Uterus (tissue), 4 donors: ENCODE measurements around the gene SMCO3. TPM values are rescaled to one million over a fixed set of nuclear protein-coding genes. Genes with fewer than 3 reads are reported as not detected.

Source experiments
- DNase-seq, 2 donors: peaks; one replicate each; pipeline ENCODE4 v3.0.0-alpha.2; 2019 to 2020
- H3K27ac ChIP-seq, 2 donors: fragments of 200-600 bp; sonication (generic); 1 replicate in 1 of 2; 2 replicates in 1 of 2; pipeline ENCODE4 v1.5.1; 2016 to 2018
- H3K27me3 ChIP-seq, 2 donors: fragments of 200-600 bp; sonication (generic); one replicate each; pipeline ENCODE4 v1.5.1; 2018 to 2019; ENCODE audit warnings: control low read depth in 1 of 2
- H3K36me3 ChIP-seq, 2 donors: fragments of 200-600 bp; sonication (generic); one replicate each; pipeline ENCODE4 v1.5.1; 2019; ENCODE audit warnings: control low read depth in 1 of 2
- H3K4me1 ChIP-seq, 2 donors: fragments of 200-600 bp; sonication (generic); one replicate each; pipeline ENCODE4 v1.5.1; 2018 to 2019; ENCODE audit warnings: control low read depth in 1 of 2
- H3K4me3 ChIP-seq, 2 donors: fragments of 200-600 bp; sonication (generic); 1 replicate in 1 of 2; 2 replicates in 1 of 2; pipeline ENCODE4 v1.5.1; 2018 to 2019; ENCODE audit warnings: mild to moderate bottlenecking in 1 of 2
- H3K9me3 ChIP-seq, 2 donors: fragments of 200-600 bp; sonication (generic); one replicate each; pipeline ENCODE4 v1.5.1; 2019; ENCODE audit warnings: control low read depth in 1 of 2
- POLR2A ChIP-seq, 2 donors: fragments of 450-650 bp; IDR thresholded peaks; one replicate each; pipeline ENCODE4 v1.6.1; 2016; ENCODE audit warnings: antibody characterized with exemption in 2 of 2, mild to moderate bottlenecking in 1 of 2, moderate library complexity in 1 of 2
- intact Hi-C: fragments of 100-400 bp; cut with DNase I; formaldehyde crosslinking; loops from one replicate; pipeline ENCODE4 v1.15.1; 2023; ENCODE audit warnings: low total_unique reads
- total RNA-seq, 4 donors: library from RNA; depleted of rRNA in 3 of 4; stranded (reverse); fragments of >200 nt in 3 of 4; gene quantifications; one replicate each; pipeline versions ENCODE4 v1.1.0 to v1.2.4, GENCODE V29; 2014 to 2023
- TF ChIP-seq, protein P1 (sequence below), 4 experiments: fragments of 200-600 bp in 2 of 4; fragments of 450-650 bp in 2 of 4; sonication (generic) in 2 of 4; IDR thresholded peaks; one replicate each; pipeline ENCODE4 v1.5.1; 2016 to 2019; ENCODE audit warnings: antibody characterized with exemption in 4 of 4, mild to moderate bottlenecking in 2 of 4, moderate library complexity in 1 of 4
- donor health status: DM: yes; HTN: yes; CAD: no.

Gene SMCO3
- total RNA-seq: 1 to 10 TPM in 1 of 4 donors, not detected in 3; 2.9 TPM

DNA sequence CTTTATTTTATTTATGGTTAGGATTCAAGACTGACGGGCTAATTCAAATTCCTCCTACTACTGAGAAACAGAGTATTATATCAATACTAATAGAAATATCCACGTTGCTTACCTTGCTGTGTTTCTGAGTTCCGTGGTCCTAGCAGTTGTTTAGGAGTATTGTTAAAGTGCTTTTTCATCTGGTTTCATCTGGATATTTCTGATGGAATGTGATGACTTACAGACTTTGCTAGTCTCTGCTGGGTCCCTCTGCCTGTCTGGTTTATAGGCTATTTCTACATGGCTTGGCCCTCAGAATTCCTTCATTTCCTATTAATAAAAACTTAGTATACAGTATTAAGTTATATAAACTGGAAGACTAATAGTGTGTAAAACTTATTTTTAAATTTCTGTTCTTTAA is at the start of gene SMCO3:
Gene SMCO3, minus strand, starts transcription at position 169 of the 400 bp plus-strand sequence. CDS start 7,502 bp downstream, outside the sequence.
- TF ChIP-seq, protein P1, sequence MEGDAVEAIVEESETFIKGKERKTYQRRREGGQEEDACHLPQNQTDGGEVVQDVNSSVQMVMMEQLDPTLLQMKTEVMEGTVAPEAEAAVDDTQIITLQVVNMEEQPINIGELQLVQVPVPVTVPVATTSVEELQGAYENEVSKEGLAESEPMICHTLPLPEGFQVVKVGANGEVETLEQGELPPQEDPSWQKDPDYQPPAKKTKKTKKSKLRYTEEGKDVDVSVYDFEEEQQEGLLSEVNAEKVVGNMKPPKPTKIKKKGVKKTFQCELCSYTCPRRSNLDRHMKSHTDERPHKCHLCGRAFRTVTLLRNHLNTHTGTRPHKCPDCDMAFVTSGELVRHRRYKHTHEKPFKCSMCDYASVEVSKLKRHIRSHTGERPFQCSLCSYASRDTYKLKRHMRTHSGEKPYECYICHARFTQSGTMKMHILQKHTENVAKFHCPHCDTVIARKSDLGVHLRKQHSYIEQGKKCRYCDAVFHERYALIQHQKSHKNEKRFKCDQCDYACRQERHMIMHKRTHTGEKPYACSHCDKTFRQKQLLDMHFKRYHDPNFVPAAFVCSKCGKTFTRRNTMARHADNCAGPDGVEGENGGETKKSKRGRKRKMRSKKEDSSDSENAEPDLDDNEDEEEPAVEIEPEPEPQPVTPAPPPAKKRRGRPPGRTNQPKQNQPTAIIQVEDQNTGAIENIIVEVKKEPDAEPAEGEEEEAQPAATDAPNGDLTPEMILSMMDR (IDR thresholded peaks at IDR 0.05): no peak
- TF ChIP-seq POLR2A (IDR thresholded peaks at IDR 0.05): no peak
- Histone ChIP-seq H3K27ac (no peak within 1 kb of the TSS), H3K4me1 (no peaks in the 10 kb centered on the region), H3K36me3 (no peaks in the 10 kb centered on the region), H3K9me3 (no peaks in the 10 kb centered on the region), H3K4me3 (no peak within 1 kb of the TSS), H3K27me3 (no peaks in the 10 kb centered on the region)
- intact Hi-C loops: no loop called here
- no peak for DNase-seq

DNA sequence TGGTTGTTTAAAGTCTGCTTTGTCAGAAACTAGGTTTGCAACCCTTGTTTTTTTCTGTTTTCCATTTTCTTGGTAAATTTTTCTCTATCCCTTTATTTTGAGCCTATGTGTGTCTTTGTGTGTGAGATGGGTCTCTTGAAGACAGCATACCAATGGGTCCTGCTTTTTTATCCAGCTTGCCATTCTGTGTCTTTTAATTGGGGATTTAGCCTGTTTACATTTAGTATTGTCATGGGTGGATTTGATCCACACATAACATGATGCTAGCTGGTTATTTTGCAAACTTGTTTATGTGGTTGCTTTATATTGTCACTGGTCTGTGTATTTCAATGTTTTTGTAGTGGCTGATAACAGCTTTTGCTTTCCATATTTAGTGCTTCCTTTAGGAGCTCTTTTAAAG is 46.5 kb upstream of the SMCO3 start:
- intact Hi-C loops: no loop called here
- DNase-seq: no peak
- Histone ChIP-seq H3K4me1 (no peaks in the 10 kb centered on the region), H3K9me3 (peaks cover 0 to 10% of the 10 kb centered on the region in 2 donors), H3K27ac (no peak overlapping the region), H3K36me3 (no peaks in the 10 kb centered on the region), H3K27me3 (no peaks in the 10 kb centered on the region), H3K4me3 (no peak overlapping the region)
- TF ChIP-seq, protein P1 (IDR thresholded peaks at IDR 0.05): no peak
- TF ChIP-seq POLR2A (IDR thresholded peaks at IDR 0.05): no peak

DNA sequence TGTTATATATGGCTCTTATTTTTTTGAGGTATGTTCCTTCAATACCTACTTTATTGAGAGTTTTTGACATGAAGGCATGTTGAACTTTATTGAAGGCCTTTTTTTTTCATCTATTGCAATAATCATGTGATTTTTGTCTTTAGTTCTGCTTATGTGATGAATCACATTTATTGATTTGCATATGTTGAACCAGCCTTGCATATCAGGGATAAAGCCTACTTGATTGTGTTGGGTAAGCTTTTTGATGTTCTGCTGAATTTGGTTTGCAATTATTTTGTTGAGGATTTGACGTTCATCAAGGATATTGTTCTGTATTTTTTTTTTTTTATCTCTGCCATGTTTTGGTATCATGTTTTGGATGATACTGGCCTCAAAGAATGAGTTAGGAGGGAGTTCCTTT is 44.5 kb upstream of the SMCO3 start:
- Histone ChIP-seq H3K9me3 (peaks cover 0 to 10% of the 10 kb centered on the region in 2 donors), H3K4me3 (no peak overlapping the region), H3K27me3 (no peaks in the 10 kb centered on the region), H3K4me1 (peaks cover 0 to 3% of the 10 kb centered on the region in 2 donors), H3K36me3 (no peaks in the 10 kb centered on the region), H3K27ac (no peak overlapping the region)
- no peak for DNase-seq
- intact Hi-C loops: no loop called here
- TF ChIP-seq, protein P1 (IDR thresholded peaks at IDR 0.05): no peak
- TF ChIP-seq POLR2A (IDR thresholded peaks at IDR 0.05): no peak

DNA sequence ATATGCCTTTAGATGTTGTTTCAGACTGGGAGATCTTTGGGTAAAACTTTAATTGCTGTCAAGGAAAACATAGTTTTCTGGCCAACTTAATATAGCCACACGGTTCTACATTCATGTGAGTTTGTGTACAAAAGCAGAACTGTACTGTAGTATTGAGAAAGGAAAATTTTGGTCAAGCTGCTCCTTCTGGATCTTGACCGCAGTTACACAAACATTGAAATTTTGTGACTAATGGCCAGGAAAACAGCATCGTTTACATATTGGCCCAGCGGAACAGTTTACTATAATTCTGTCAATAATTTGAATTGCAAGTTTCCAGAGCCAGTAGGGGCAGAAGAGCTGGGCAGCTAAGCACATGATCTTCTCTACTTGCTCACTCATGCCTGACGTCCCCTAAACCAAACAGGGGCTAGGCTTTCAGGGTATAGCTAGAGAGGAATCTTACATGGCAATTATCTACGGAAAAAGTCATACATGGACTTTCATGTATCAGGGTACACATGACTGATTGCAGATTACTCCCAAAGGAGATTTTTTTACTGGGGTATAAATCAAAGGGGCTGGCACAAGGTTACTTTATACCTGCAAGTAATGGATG is 40.7 kb upstream of the SMCO3 start:
- intact Hi-C loops: no loop called here
- H3K9me3 ChIP-seq: peaks cover 0 to 4% of the 10 kb centered on the region in 2 donors
- H3K4me1 ChIP-seq: peaks cover 0 to 3% of the 10 kb centered on the region in 2 donors
- H3K36me3 ChIP-seq: no peaks in the 10 kb centered on the region
- DNase-seq: no peak
- peak overlapping the region; percentile 18 to 52 for H3K27ac ChIP-seq
- H3K27me3 ChIP-seq: no peaks in the 10 kb centered on the region
- H3K4me3 ChIP-seq: no peak overlapping the region
- TF ChIP-seq, protein P1 (IDR thresholded peaks at IDR 0.05): no peak

DNA sequence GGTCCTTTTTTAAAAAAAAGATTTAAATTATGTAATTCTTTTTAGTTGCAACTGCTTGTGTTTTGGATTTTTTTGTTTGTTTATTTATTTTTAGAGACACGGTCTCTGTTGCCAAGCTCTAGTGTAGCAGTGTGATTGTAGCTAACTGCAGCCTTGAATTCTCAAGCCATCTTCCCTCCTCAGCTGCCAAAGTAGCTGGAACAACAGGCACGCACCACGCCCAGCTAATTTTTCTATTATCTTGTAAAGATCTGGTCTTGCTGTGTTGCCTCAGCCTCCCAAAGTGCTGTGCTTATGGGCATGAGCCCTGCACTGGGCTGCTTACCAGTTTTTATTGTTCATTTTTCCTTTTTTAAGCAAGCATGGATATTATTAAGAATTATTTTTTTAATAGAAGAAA is 40.0 kb upstream of the SMCO3 start:
- Histone ChIP-seq H3K4me1 (peaks cover 0 to 3% of the 10 kb centered on the region in 2 donors), H3K27ac (peak overlapping the region in 1 of 2 donors; percentile 52), H3K9me3 (no peaks in the 10 kb centered on the region), H3K36me3 (no peaks in the 10 kb centered on the region), H3K27me3 (no peaks in the 10 kb centered on the region), H3K4me3 (no peak overlapping the region)
- TF ChIP-seq, protein P1 (IDR thresholded peaks at IDR 0.05): no peak
- no peak for TF ChIP-seq POLR2A (IDR thresholded peaks at IDR 0.05)
- intact Hi-C loops: no loop called here
- DNase-seq: no peak
